HTERT RPE-1 (cell line): ENCODE data around the gene SIGLEC9.

Experiments used
- in situ Hi-C: fragments of 300-500 bp; cut with MboI; formaldehyde crosslinking; loops from 4 replicates; pipeline ENCODE4 v1.14.3; 2020; ENCODE audit warnings: low sequenced_read_pairs

Gene SIGLEC9

DNA sequence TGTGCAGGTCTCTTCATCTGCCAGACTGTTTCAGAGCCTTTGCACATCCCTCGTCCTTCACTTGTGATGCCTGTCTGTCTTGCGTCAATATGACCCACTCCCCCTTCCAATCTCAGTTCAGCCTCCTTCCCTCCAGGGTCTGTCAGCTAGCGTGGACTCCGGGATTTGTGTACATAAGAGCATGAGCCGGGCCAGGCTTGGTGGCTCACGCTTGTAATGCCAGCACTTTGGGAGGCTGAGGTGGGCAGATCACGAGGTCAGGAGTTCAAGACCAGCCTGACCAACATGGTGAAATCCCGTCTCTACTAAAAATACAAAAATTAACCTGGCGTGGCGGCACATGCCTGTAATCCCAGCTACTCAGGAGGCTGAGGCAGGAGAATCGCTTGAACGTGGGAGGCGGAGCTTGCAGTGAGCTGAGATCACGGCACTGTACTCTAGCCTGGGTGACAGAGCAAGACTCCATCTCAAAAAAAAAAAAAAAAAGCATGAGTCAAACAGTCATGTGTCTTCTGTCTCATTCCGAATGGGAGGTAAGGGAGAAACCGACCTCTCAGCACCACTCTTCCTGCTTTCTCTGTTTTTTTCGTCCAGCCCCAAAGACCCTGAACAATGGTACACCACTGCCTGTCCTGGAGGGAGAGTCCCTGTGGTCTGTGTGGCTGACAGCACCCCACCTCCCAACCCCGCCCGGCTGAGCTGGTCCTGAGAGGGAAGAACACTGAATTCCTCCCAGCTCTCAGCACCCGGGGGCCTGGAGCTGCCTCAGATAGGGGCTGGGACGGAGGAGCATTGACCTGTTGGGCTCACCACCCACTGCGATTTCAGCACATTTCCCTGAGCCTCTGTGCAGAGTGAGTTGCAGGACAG, 2.4 kb upstream of the SIGLEC9 start:
- in situ Hi-C loops: no loop called here

DNA sequence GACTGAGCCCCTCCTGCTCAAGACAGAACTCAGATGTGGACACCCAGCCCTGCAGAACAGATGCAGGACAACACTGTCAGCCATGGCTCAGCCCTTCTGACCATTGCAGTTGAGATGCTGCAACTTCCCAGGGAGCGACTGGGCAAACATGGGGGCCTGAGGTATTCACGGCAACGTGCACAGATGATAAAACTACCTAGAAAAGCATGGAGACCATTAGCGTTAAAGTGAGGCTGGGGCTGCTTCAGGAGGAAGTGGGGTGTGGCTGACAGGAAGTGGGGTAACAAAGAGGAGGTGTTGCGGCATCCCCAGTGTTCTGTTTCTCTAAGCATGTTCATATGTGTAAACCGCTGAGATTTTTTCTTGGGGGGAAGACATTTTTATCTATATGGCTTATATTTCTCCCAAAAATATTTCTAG, 1.3 kb upstream of the SIGLEC9 start:
- in situ Hi-C loops: no loop called here

DNA sequence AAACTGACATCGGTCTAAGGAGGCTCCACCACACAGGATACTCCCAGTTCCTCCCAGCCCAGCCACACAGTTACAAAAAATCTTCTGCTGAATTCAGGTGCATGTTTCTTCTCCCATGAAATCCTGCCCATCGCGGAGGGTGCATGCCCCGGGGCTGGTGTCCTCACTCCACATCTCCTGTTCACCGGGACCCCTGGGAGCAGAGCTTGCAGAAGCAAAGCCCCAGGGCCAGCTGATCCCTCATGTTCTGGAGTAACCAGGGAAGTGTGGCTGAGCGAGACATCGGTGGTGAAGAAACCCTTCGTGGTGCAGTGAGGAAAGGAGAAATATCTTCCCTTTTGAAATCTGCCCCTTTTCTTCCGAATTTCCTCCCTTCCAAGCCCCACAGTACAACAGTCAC, 904 bp upstream of the SIGLEC9 start:
- in situ Hi-C loops: no loop called here

DNA sequence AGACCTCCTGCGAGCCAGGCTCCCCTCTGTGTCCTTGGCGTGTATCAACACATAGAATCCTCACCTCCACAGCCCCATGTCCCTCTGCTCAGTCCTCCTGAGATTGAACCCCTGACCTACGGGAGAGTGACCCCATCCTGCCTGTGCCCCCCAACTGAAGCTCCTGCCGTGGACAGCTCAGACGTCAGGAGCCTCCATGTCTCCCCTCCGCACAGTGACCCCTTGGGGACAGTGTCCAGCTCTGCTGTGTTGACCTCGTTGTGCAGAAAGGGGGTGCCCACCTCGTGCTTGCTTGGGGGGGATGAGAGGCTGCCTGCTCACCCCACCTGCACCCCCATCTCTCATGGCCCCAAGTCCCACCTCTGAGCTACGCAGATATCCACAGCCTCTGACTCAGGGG, 490 bp upstream of the SIGLEC9 start:
- in situ Hi-C loops: no loop called here

DNA sequence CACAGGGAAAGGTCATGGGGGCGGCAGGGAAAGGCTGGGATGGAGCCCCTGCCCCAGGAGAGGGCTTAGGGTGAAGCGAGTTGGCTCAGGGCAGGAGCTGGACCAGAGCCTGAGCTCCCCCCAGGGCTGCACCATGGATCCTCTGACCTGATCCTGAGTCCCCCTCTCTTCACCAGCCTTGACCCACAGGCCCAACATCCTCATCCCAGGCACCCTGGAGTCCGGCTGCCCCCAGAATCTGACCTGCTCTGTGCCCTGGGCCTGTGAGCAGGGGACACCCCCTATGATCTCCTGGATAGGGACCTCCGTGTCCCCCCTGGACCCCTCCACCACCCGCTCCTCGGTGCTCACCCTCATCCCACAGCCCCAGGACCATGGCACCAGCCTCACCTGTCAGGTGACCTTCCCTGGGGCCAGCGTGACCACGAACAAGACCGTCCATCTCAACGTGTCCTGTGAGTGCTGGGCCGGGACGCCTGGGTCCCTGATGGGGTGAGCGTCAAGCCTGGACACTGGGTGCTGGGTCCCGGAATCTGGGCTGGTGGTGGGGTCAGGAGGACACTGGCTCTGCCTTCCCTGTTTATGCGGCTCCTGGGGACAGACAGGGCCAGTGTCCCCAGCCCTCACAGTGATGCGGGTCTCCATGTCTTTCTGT, 842 bp downstream of the SIGLEC9 start:
- in situ Hi-C loops: no loop called here

DNA sequence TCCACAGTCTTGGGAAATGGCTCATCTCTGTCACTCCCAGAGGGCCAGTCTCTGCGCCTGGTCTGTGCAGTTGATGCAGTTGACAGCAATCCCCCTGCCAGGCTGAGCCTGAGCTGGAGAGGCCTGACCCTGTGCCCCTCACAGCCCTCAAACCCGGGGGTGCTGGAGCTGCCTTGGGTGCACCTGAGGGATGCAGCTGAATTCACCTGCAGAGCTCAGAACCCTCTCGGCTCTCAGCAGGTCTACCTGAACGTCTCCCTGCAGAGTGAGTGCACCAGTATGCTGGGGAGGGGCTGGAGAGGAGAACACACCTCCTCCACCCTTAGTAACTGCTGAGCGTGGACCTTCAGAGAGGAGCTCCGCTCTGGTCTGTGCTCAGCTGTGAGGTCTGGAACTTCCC, 2.3 kb downstream of the SIGLEC9 start:
- in situ Hi-C loops: no loop called here

DNA sequence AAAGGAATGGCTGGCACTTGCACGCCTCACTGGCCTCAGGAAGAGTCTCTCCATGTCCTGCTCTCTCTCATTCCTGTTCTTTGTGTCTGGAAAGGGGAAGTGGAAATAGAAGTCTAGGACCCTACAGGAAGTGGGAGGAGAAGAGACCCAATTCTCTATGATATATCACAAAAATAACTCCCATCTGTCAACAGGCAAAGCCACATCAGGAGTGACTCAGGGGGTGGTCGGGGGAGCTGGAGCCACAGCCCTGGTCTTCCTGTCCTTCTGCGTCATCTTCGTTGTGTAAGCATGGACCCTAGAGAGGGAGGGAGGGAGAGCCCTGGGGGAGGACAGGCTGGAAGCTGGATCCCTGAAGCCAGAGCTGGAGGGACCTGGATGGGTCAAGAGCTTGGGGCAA, 3.0 kb downstream of the SIGLEC9 start:
- in situ Hi-C loops: no loop called here

DNA sequence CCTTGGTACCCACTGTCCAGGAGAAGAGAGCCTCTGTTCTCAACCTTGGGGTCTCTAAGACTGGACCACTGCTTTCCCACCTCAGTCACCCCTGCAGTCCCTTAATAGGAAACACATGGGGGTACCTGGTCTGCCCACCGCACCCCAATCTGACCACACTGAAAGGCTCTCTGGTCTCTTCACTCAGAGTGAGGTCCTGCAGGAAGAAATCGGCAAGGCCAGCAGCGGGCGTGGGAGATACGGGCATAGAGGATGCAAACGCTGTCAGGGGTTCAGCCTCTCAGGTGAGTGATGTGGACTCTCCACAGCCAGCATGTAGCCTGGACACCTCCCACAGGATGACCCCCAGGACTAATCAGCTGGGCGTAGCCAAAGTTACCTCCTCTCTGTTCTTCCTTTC, 3.5 kb downstream of the SIGLEC9 start:
- in situ Hi-C loops: no loop called here

DNA sequence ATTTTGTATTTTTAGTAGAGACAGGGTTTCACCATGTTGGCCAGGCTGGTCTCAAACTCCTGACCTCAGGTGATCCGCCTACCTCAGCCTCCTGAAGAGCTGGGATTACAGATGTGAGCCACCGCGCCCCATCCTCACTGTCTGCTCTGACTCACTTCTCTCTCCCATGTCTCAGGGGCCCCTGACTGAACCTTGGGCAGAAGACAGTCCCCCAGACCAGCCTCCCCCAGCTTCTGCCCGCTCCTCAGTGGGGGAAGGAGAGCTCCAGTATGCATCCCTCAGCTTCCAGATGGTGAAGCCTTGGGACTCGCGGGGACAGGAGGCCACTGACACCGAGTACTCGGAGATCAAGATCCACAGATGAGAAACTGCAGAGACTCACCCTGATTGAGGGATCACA, 5.0 kb downstream of the SIGLEC9 start:
- in situ Hi-C loops: no loop called here

DNA sequence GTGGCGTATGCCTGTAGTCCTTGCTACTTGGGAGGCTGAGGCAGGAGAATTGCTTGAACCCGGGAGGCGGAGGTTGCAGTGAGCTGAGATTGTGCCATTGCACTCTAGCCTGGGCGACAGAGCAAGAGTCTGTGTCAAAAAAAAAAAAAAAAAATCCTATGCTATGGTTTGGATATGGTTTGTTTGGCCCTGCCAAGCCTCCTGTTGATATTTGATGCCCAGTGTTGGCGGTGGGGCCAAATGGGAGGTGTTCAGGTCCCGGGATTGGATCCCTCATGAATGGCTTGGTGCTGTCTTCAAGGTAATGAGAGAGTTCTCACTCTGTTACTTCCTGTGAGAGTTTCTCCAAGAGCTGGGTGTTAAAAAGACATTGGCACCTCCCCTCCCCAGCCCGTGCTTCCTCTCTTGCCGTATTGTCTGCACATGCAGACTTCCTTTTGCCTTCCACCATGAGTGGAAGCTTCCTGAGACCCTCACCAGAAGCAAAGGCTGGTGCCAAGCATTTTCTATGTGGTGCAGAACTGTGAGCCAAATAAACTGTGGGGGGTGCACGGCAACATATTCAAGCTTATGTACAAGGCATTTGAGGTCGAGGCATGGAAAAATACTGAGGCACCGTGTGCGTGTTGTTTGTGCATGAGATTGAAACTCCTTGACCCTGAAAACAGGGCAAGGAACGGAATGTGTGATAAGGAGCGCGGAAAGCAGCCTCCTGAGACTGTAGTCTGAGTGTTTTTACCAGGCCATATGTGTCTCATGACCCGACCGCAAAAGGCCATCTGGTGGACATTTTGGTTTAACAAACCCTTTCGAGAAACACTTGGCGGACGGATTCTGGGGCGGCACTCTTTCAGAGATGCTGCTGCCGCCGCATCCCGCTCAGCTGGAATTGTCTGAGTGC, 7.3 kb downstream of the SIGLEC9 start:
- in situ Hi-C loops: no loop called here

DNA sequence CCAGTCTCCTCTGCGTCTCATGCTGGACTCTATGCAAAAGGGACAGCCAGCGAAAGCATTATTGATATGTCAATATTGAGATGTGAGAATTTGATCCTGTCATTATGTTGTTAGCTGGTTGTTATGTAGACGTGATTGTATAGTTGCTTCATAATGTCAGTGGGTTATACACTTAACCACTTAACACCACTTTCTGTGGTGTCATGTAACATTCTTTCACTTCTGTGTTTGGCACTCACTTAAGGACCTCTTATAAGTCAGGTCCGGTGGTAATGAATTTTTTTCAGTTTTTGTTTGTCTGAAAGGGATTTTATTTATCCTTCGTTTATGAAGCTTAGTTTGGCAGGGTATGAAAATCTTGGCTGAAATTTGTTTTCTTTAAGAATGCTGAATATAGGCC, 10.3 kb downstream of the SIGLEC9 start:
- in situ Hi-C loops: no loop called here

DNA sequence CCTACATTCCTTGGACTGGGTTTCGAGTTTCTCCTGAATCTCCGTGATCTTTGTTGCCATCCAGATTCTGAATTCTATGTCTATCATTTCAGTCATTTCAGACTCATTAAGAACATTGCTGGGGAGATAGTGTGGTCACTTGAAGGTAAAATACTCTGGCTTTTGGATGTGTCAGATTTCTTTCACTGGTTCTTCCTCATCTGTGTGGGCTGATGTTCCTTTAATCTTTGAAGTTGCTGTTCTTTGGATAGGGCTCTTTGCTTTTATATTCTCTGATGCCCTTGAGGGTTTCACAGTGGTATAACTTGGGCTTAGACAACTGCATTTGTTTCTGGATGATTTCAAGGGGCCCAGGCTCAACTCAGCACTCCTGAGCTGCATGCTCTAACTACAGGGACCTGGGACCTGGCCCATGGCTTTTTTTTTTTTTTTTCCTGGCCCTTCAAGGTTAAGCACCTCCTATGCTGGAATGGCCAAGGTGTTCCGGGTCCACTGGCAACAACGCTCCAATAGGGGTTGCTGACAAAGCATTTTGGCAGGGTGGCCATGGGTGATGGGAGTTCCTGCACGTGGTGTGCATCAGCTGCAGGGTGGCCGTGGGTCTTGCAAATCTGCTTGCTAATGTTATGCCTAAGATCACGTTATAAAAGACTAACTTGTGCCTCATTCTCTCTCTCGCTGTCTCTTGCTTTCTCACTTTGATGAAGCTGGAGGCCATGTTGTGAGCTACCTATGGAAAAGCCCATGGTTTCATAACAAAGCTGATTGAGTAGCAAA, 11.5 kb downstream of the SIGLEC9 start:
- in situ Hi-C loops: no loop called here

DNA sequence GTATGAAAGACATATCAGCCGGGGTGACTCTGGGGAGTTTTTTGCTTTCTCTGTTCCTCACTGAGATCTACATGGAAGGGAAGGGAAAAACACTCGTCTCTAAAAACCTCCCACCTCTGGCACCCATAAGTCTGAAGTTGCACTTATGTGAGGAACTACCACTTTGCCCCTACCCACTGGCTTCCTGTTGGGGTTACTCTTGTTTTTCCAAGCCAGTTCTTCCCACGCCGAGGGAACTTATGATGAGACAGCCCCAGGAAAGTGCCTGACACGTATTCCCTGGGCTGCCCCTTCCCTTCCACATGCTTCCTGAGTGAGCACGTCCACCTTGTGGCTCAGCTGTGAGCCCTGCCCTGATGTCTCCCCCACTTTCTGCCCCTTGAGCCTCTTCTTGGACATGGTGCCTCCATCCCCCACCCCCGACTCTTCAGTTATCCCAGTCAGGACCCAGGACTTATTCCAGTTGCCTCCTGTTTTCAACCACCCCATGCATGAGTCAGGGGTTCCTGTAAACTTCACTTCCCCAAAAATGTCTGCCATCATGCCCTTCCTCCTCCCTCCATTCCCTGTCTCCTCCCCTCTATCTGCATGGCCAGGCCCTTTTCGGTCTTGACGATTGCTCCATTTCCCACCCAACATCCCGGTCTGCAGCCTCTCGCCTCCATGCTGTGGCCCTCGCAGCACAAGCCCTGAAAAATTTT, 12.3 kb downstream of the SIGLEC9 start:
- in situ Hi-C loops: no loop called here

DNA sequence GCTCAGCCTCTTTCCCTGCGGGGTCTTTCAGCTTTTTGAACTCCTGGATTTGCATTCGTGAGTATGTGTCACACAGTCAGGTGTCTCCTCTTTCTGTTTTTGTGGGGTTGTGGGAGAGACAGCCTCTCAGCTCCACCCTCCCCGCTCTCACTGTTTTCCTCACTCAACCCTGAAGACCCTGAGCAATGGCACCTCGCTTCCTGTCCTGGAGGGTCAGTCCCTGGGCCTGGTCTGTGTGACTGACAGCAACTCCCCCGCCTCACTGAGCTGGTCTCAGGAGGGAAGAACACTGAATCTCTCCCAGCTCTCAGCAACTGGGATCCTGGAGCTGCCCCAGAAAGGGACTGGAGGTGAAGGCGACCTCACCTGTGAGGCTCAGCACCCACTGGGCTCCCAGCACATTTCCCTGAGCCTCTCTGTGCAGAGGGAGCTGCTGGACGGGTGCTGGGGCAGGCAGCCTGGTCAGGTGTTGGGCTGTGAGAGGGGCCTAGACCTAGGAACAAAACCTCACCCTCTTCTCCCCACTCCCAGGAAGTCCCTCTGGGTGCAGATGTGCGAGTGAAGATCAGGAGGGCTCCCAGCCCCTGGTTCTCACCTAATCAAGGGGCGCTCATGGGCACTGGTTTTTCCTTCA, 13.2 kb downstream of the SIGLEC9 start:
- in situ Hi-C loops: no loop called here

DNA sequence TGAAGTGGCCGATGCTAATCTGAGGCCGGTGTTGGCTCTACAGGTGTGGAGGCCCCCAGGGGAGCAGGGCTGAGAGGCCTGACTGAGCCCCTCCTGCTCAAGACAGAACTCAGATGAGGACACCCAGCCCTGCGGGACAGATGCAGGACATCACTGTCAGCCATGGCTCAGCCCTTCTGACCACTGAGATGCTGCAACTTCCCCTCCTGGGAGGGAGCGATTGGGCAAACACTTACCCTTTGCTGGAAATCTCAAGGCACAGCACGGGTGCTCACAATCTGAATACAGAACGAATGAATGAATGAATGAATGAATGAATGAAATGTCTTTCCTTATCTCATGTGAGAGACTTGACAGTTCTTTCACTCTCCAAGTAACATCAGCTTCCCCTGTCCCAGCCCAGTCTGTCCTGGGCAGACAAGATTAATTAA, 13.9 kb downstream of the SIGLEC9 start:
- in situ Hi-C loops: no loop called here

DNA sequence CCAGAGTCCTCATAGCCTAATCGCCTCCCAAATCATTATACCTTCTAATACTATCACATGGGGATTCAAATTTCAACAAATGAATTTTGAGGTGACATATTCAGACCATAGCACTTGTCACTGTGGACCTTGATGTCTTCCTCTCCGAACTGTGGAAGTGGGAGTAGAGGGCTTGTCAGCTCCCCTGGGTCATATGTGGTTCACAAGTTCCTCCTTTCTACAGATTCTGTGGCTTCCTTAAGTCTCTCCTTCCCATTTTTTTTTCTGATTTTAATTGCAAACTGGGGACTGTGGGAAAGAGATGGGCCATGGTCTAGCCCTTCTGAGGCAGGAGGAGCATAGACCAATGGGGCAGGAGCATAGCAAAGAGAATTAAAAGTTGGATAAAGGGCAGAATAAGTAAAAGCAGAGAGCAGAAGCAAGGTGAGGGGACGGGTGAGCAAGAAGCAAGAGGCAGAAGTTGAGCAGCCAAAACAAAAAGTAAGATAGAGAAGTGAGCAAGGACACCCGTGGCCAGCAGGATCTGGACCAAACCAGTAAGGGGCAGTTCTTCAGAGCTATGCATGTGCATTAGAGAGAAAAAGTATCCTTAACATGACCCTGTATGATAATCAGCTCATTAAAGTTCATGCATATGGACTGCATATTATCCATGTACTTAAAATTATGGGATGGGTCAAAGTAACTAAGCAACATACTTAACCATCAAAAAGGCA, 14.8 kb downstream of the SIGLEC9 start:
- in situ Hi-C loops: no loop called here

DNA sequence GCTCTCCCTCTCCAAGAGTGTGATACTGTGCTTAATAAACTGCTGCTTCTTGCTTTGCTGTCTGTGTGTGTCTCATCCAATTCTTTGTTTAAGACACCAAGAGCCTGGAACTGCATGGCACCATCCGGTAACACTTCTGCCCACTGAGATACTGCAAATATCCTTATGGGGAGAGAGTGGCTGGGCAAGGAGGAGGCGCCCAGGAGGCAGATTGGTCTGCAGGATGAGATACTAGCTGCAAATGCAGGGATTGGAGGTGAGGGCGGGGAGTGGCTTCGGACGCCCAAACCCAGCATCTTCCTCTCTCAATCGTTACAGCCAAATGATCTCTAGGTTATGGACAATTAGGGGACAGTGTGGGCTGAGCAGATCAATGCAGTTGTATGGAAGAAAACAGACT, 15.7 kb downstream of the SIGLEC9 start:
- in situ Hi-C loops: no loop called here

DNA sequence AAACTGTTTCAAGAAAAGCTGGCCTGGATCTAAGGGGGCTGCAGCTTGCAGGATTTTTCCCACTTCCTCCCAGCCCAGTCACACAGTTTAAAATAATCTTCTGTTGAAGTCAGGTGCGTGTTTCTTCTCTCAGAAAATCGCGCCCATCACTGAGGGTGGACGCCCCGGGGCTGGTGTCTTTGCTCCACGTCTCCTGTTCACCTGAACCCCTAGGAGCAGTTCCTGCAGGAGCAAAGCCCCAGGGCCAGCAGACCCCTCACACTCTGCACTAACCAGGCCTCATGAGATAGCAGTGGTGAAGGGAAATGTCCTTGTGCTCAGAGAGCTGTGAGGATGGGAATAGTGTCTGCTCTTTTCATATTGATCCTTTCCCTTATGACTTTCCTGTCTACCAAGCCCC, 16.5 kb downstream of the SIGLEC9 start:
- in situ Hi-C loops: no loop called here

DNA sequence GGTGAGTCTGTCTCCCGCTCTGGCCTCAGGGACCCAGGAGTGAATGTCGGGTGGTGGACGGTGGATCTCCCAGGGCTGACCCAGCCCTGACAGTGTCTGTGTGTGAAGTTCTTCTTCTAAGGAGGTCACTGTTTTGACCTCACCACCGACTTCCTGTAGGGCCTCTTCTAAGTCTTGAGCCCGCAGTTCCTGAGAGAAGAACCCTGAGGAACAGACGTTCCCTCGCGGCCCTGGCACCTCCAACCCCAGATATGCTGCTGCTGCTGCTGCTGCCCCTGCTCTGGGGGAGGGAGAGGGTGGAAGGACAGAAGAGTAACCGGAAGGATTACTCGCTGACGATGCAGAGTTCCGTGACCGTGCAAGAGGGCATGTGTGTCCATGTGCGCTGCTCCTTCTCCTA, 17.4 kb downstream of the SIGLEC9 start, which contains the start of gene SIGLEC7:
Gene SIGLEC7 (plus strand): TSS at position 183 of the 400 bp plus-strand sequence. CDS start 69 bp downstream, at position 252.
- in situ Hi-C loops: no loop called here
